ENCODE data around the gene TTC5.
A peak's percentile ranks its signal among the peaks of the same experiment; 100 is the strongest.

TTC5 gene

DNA sequence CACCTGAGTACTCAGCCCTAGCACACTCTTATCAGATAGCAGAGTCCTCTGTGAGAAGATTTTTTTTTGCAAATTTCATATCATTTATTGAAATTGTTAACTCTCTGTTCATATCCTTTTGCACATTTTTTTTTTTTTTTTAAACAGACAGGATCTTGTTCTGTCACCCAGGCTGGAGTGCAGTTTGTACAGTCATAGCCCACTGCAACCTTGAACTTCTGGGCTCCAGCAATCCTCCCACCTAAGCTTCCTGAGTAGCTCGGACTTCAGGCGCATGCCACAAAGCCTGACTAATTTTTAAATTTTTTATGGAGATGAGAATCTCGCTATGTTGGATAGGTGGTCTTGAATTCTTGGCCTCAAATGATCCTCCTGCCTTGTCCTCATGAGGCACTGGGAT, 42.0 kb upstream of the TTC5 start:
- Histone ChIP-seq H3K36me3 (replicated peaks; ENCODE audit: insufficient read depth, low read length) (no peaks in the 10 kb centered on the region; the same call in 1 of the 2 replicates), H3K79me2 (ENCODE audit: low read length) (peaks cover 12% of the 10 kb centered on the region)

DNA sequence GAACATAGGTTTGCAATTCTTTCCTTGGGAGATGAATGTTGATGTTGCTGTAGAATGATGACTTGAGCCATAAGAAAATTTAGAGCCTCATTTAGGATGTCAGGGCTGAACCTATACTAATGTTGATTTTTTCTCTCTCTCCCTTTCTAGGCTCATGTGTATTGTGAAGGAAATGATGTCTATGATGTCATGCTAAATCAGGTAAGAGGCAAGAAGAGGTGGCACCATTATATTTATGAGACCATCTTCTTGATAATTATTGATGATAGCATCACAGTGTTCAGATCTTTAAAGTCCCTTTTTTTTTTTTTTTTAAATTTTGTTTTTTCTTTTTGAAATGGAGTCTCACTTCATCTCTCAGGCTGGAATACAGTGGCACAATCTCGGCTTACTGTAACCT, 41.0 kb upstream of the TTC5 start:
- no peaks in the 10 kb centered on the region for H3K4me1 ChIP-seq (ENCODE audit: low read length)
- H3K9me2 ChIP-seq (replicated peaks; ENCODE audit: insufficient read depth, low read length) = no peaks in the 10 kb centered on the region
- no peaks in the 10 kb centered on the region for H3K9me3 ChIP-seq (replicated peaks; ENCODE audit: insufficient read depth, low read length)
- H3K79me2 ChIP-seq (ENCODE audit: low read length) = peaks cover 12% of the 10 kb centered on the region
- DNase-seq = no peak
- TF ChIP-seq EZH2phosphoT487 (IDR thresholded peaks at IDR 0.05; ENCODE audit: low read length) = no peak
- H3F3A ChIP-seq (ENCODE audit: insufficient read depth, low read length) = peaks cover 8% of the 10 kb centered on the region; the same call in 1 of the 2 replicates
- no peaks in the 10 kb centered on the region for H4K20me1 ChIP-seq (ENCODE audit: insufficient read depth, low read length)
- H3K36me3 ChIP-seq (replicated peaks; ENCODE audit: insufficient read depth, low read length) = no peaks in the 10 kb centered on the region; the same call in 1 of the 2 replicates
- H3K4me3 ChIP-seq (ENCODE audit: low read length) = no peak overlapping the region
- H3K27ac ChIP-seq (ENCODE audit: low read length) = no peak overlapping the region
- H3K4me2 ChIP-seq (ENCODE audit: low read depth, low read length) = no peak overlapping the region
- H3K27me3 ChIP-seq (replicated peaks; ENCODE audit: insufficient read depth, low read length) = no peaks in the 10 kb centered on the region
- no peak overlapping the region for H2AFZ ChIP-seq (ENCODE audit: low read length)
- H3K9ac ChIP-seq (ENCODE audit: low read length) = no peak overlapping the region

More for the DNA sequence above, 42.0 kb upstream of the TTC5 start:
- no peak for TF ChIP-seq EZH2phosphoT487 (IDR thresholded peaks at IDR 0.05; ENCODE audit: low read length)
- TF ChIP-seq EZH2 (optimal IDR thresholded peaks at IDR 0.05; ENCODE audit: low read depth, low read length) = no peak
- TF ChIP-seq, protein P1, sequence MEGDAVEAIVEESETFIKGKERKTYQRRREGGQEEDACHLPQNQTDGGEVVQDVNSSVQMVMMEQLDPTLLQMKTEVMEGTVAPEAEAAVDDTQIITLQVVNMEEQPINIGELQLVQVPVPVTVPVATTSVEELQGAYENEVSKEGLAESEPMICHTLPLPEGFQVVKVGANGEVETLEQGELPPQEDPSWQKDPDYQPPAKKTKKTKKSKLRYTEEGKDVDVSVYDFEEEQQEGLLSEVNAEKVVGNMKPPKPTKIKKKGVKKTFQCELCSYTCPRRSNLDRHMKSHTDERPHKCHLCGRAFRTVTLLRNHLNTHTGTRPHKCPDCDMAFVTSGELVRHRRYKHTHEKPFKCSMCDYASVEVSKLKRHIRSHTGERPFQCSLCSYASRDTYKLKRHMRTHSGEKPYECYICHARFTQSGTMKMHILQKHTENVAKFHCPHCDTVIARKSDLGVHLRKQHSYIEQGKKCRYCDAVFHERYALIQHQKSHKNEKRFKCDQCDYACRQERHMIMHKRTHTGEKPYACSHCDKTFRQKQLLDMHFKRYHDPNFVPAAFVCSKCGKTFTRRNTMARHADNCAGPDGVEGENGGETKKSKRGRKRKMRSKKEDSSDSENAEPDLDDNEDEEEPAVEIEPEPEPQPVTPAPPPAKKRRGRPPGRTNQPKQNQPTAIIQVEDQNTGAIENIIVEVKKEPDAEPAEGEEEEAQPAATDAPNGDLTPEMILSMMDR (IDR thresholded peaks at IDR 0.05; ENCODE audit: low read length) = no peak
- no peak overlapping the region for H3K27ac ChIP-seq (ENCODE audit: low read length)
- no peaks in the 10 kb centered on the region for H3K27me3 ChIP-seq (replicated peaks; ENCODE audit: insufficient read depth, low read length)
- H3K4me1 ChIP-seq (ENCODE audit: low read length) = no peaks in the 10 kb centered on the region
- H3K9me3 ChIP-seq (replicated peaks; ENCODE audit: insufficient read depth, low read length) = no peaks in the 10 kb centered on the region
- no peak overlapping the region for H3K4me2 ChIP-seq (ENCODE audit: low read depth, low read length)
- H3K9me2 ChIP-seq (replicated peaks; ENCODE audit: insufficient read depth, low read length) = no peaks in the 10 kb centered on the region
- no peak overlapping the region for H2AFZ ChIP-seq (ENCODE audit: low read length)
- H3K4me3 ChIP-seq (ENCODE audit: low read length) = no peak overlapping the region
- no peak for DNase-seq
- H3K9ac ChIP-seq (ENCODE audit: low read length) = no peak overlapping the region
- no peaks in the 10 kb centered on the region for H4K20me1 ChIP-seq (ENCODE audit: insufficient read depth, low read length)
- H3F3A ChIP-seq (ENCODE audit: insufficient read depth, low read length) = 0 out of 2 replicates have a peak, but pooled peaks cover 4% of the 10 kb centered on the region

DNA sequence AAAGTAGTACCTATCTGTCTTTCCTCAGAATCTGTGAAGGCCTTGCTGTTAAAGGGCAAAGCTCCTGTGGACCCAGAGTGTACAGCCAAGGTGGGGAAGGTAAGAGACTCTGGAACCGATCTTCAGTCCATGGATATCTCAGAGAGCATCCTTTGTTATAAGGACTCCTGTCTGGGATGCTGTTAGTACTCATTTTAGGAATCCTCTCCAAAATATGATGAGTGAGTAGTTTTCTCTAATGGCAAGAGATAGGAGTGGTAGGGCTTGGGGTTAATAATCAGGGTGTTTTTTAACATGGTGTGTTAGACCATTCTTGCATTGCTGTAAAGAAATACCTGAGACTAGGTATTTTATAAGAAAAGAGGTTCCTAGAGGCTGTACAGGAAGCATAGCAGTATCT, 39.6 kb upstream of the TTC5 start:
- TF ChIP-seq EZH2phosphoT487 (IDR thresholded peaks at IDR 0.05; ENCODE audit: low read length) = no peak
- TF ChIP-seq, protein P1 (IDR thresholded peaks at IDR 0.05; ENCODE audit: low read length) = no peak
- TF ChIP-seq EZH2 (optimal IDR thresholded peaks at IDR 0.05; ENCODE audit: low read depth, low read length) = no peak
- Histone ChIP-seq H3K9ac (ENCODE audit: low read length) (no peak overlapping the region), H3K27me3 (replicated peaks; ENCODE audit: insufficient read depth, low read length) (no peaks in the 10 kb centered on the region), H3K4me2 (ENCODE audit: low read depth, low read length) (no peak overlapping the region), H3K27ac (ENCODE audit: low read length) (no peak overlapping the region), H3K9me3 (replicated peaks; ENCODE audit: insufficient read depth, low read length) (no peaks in the 10 kb centered on the region), H4K20me1 (ENCODE audit: insufficient read depth, low read length) (no peaks in the 10 kb centered on the region), H2AFZ (ENCODE audit: low read length) (no peak overlapping the region), H3K4me1 (ENCODE audit: low read length) (no peaks in the 10 kb centered on the region), H3K4me3 (ENCODE audit: low read length) (no peak overlapping the region), H3K79me2 (ENCODE audit: low read length) (peaks cover 12% of the 10 kb centered on the region), H3K9me2 (replicated peaks; ENCODE audit: insufficient read depth, low read length) (no peaks in the 10 kb centered on the region), H3F3A (ENCODE audit: insufficient read depth, low read length) (peaks cover 8% of the 10 kb centered on the region; the same call in 1 of the 2 replicates), H3K36me3 (replicated peaks; ENCODE audit: insufficient read depth, low read length) (no peaks in the 10 kb centered on the region; the same call in 1 of the 2 replicates)
- DNase-seq = no peak

DNA sequence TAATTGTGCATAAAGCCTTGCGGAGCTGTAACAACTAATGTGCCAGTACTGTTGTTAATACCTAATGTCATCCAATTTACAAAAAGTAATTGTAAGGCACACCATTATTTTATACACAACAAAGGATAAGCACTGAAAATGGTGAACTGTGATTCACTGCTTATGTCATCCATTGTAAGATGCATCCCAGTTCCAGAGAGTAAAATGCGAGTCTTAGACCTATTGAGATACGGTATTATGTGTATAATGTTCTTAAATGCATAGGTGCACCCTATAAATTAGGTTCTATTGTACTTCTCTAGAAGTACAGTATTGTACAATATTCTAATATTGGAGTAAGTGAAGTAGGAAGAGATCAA, 38.1 kb upstream of the TTC5 start:
- H3K36me3 ChIP-seq (replicated peaks; ENCODE audit: insufficient read depth, low read length) = no peaks in the 10 kb centered on the region
- no peaks in the 10 kb centered on the region for H3K9me3 ChIP-seq (replicated peaks; ENCODE audit: insufficient read depth, low read length)
- H3K4me2 ChIP-seq (ENCODE audit: low read depth, low read length) = peak overlapping the region; percentile 73
- H4K20me1 ChIP-seq (ENCODE audit: insufficient read depth, low read length) = no peaks in the 10 kb centered on the region
- H3K27me3 ChIP-seq (replicated peaks; ENCODE audit: insufficient read depth, low read length) = no peaks in the 10 kb centered on the region
- H3K9me2 ChIP-seq (replicated peaks; ENCODE audit: insufficient read depth, low read length) = no peaks in the 10 kb centered on the region
- H3K9ac ChIP-seq (ENCODE audit: low read length) = peak overlapping the region; percentile 73
- no peak for DNase-seq
- peak overlapping the region; percentile 82 for H2AFZ ChIP-seq (ENCODE audit: low read length)
- H3K27ac ChIP-seq (ENCODE audit: low read length) = peak overlapping the region; percentile 82; the same call in 1 of the 2 replicates
- H3K4me3 ChIP-seq (ENCODE audit: low read length) = peak overlapping the region; percentile 85
- H3K79me2 ChIP-seq (ENCODE audit: low read length) = peaks cover 12% of the 10 kb centered on the region
- peaks cover 8% of the 10 kb centered on the region; the same call in 1 of the 2 replicates for H3F3A ChIP-seq (ENCODE audit: insufficient read depth, low read length)
- TF ChIP-seq EZH2phosphoT487 (IDR thresholded peaks at IDR 0.05; ENCODE audit: low read length) (no peak), EZH2 (optimal IDR thresholded peaks at IDR 0.05; ENCODE audit: low read depth, low read length) (no peak)
- TF ChIP-seq, protein P1 (IDR thresholded peaks at IDR 0.05; ENCODE audit: low read length) = no peak
- no peaks in the 10 kb centered on the region for H3K4me1 ChIP-seq (ENCODE audit: low read length)

Measured in MM.1S (cell line).